Fibroblast of lung (primary cell): ENCODE data around the gene QSOX1. TPM values are rescaled to one million over a fixed set of nuclear protein-coding genes. Genes with fewer than 3 reads are reported as not detected.

Experiments used
- DNase-seq, 2 donors: peaks; one replicate each; pipeline versions ENCODE4 v3.0.0 to v3.0.0-alpha.2; 2010; ENCODE audit warnings: low read depth in 2 of 2
- H2AFZ ChIP-seq: 2 replicates; pipeline ENCODE4 v1.5.1; 2012; ENCODE audit warnings: low read length, control low read depth, inconsistent platforms
- H3K27ac ChIP-seq: 2 replicates; pipeline ENCODE4 v1.5.1; 2011; ENCODE audit warnings: low read length, control low read depth; ENCODE audit not compliant: insufficient read depth
- H3K27me3 ChIP-seq: 2 replicates; pipeline ENCODE4 v1.5.1; 2011; ENCODE audit warnings: mild to moderate bottlenecking, low read length; ENCODE audit not compliant: control insufficient read depth, insufficient read depth
- H3K36me3 ChIP-seq: 2 replicates; pipeline ENCODE4 v1.5.1; 2011; ENCODE audit warnings: low read length; ENCODE audit not compliant: control insufficient read depth, insufficient read depth
- H3K4me1 ChIP-seq: 2 replicates; pipeline ENCODE4 v1.5.1; 2011; ENCODE audit warnings: low read length; ENCODE audit not compliant: control insufficient read depth, insufficient read depth; ENCODE audit errors: extremely low read depth
- H3K4me2 ChIP-seq: 2 replicates; pipeline ENCODE4 v1.5.1; 2011; ENCODE audit warnings: low read length, control low read depth; ENCODE audit not compliant: insufficient read depth; ENCODE audit errors: extremely low read depth
- H3K4me3 ChIP-seq, 4 experiments: fragments of 200-600 bp in 1 of 4; sonication (generic) in 1 of 4; replicated peaks in 1 of 4; 2 replicates each; pipeline ENCODE4 v1.5.1; 2011 to 2016; ENCODE audit warnings: low read length in 4 of 4, low read depth in 3 of 4, mild to moderate bottlenecking in 3 of 4, control low read depth in 2 of 4, inconsistent platforms in 1 of 4, mixed read lengths in 1 of 4; ENCODE audit not compliant: insufficient read depth in 1 of 4; ENCODE audit errors: control extremely low read depth in 1 of 4
- H3K79me2 ChIP-seq: 2 replicates; pipeline ENCODE4 v1.5.1; 2012; ENCODE audit warnings: mild to moderate bottlenecking, low read length, inconsistent platforms; ENCODE audit not compliant: control insufficient read depth, insufficient read depth
- H3K9ac ChIP-seq: 2 replicates; pipeline ENCODE4 v1.5.1; 2011; ENCODE audit warnings: mild to moderate bottlenecking, low read length, control low read depth; ENCODE audit not compliant: insufficient read depth
- H3K9me3 ChIP-seq: 2 replicates; pipeline ENCODE4 v1.5.1; 2012; ENCODE audit warnings: low read depth, low read length; ENCODE audit not compliant: control insufficient read depth, insufficient read depth
- H4K20me1 ChIP-seq: 2 replicates; pipeline ENCODE4 v1.5.1; 2011; ENCODE audit warnings: low read length; ENCODE audit not compliant: control insufficient read depth, insufficient read depth; ENCODE audit errors: extremely low read depth
- CTCF ChIP-seq, 2 donors: IDR thresholded peaks in 1 of 2; conservative IDR thresholded peaks in 1 of 2; 1 replicate in 1 of 2; 2 replicates in 1 of 2; pipeline ENCODE4 v1.5.1; 2011 to 2012; ENCODE audit warnings: low read length in 2 of 2, control low read depth in 1 of 2, inconsistent platforms in 1 of 2, low read depth in 1 of 2, mild to moderate bottlenecking in 1 of 2
- EZH2 ChIP-seq: IDR thresholded peaks from 2 replicates; pipeline ENCODE4 v1.5.1; 2012; ENCODE audit warnings: low read length, control low read depth, mild to moderate bottlenecking; ENCODE audit errors: missing control alignments
- polyA plus RNA-seq, 2 donors: library from polyadenylated mRNA; depleted of rRNA in 1 of 2; stranded (reverse) in 1 of 2; unstranded in 1 of 2; fragments of >200 nt; gene quantifications; 2 replicates each; pipeline ENCODE4 v1.2.1, GENCODE V29; 2011 to 2012; ENCODE audit warnings: missing spikeins in 1 of 2
- total RNA-seq: library from RNA; depleted of rRNA; stranded (reverse); fragments of >200 nt; gene quantifications from 2 replicates; pipeline ENCODE4 v1.2.1, GENCODE V29; 2014

The QSOX1 gene
- total and polyA plus RNA-seq, 2 donors (not counting 1 experiment from before 2014, with no cell fraction given): 799 to 1,312 TPM

DNA sequence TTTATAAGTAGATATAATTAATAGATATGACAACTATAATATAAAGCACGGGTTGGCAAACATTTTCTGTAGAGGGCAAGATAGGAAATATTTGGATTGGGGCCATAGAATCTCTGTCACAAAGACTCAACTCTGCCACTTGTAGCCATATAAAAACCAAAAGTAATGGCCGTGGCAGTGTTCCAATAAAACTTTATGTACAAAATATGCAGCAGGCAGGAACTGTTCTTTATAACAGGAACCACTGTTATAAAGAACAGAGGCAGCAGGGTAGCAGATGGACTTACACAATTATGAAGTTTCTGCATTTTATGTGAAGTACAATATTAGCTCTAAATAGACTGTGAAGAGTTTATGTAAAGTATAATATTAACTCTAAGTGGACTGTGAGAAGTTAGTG is 16.9 kb upstream of the QSOX1 start:
- Histone ChIP-seq H3K4me1 (no peaks in the 10 kb centered on the region), H3K4me3 (no peak overlapping the region), H3K9ac (no peak overlapping the region), H2AFZ (no peak overlapping the region), H3K4me2 (no peak overlapping the region), H3K27me3 (no peaks in the 10 kb centered on the region), H3K79me2 (no peaks in the 10 kb centered on the region), H3K36me3 (no peaks in the 10 kb centered on the region), H4K20me1 (no peaks in the 10 kb centered on the region), H3K27ac (no peak overlapping the region), H3K9me3 (no peaks in the 10 kb centered on the region)
- no peak for DNase-seq
- TF ChIP-seq CTCF (conservative IDR thresholded peaks at IDR 0.05 in 1 of 2, IDR thresholded peaks at IDR 0.05 in 1 of 2; ENCODE audit: low read depth in 1 of 2, low read length in 2 of 2) (no peak), EZH2 (no peak)

- Histone ChIP-seq H4K20me1 (no peaks in the 10 kb centered on the region), H3K27me3 (no peaks in the 10 kb centered on the region), H3K4me3 (no peak overlapping the region), H3K79me2 (no peaks in the 10 kb centered on the region), H3K9ac (no peak overlapping the region), H2AFZ (no peak overlapping the region), H3K4me1 (no peaks in the 10 kb centered on the region), H3K4me2 (no peak overlapping the region), H3K36me3 (no peaks in the 10 kb centered on the region), H3K27ac (no peak overlapping the region), H3K9me3 (no peaks in the 10 kb centered on the region)
- DNase-seq: no peak
- TF ChIP-seq EZH2: no peak
- TF ChIP-seq CTCF (conservative IDR thresholded peaks at IDR 0.05 in 1 of 2, IDR thresholded peaks at IDR 0.05 in 1 of 2; ENCODE audit: low read depth in 1 of 2, low read length in 2 of 2): no peak
Measured at GRCh38 chr1:180141381-180141934, 13.2 kb upstream of the QSOX1 start.

GRCh38 chr1:180143359-180143758 is 11.3 kb upstream of the QSOX1 start:
- Histone ChIP-seq H3K4me1 (no peaks in the 10 kb centered on the region), H3K36me3 (no peaks in the 10 kb centered on the region), H3K4me2 (no peak overlapping the region), H3K4me3 (no peak overlapping the region), H3K27me3 (no peaks in the 10 kb centered on the region), H3K79me2 (no peaks in the 10 kb centered on the region), H2AFZ (no peak overlapping the region), H3K9ac (no peak overlapping the region), H4K20me1 (no peaks in the 10 kb centered on the region), H3K9me3 (no peaks in the 10 kb centered on the region), H3K27ac (no peak overlapping the region)
- TF ChIP-seq CTCF (conservative IDR thresholded peaks at IDR 0.05 in 1 of 2, IDR thresholded peaks at IDR 0.05 in 1 of 2; ENCODE audit: low read depth in 1 of 2, low read length in 2 of 2) (no peak), EZH2 (no peak)
- no peak for DNase-seq
